Activated CD4-positive, CD25-positive, alpha-beta regulatory T cell treated with anti-CD3 and anti-CD28 coated beads, Interleukin-2, amount 50 U/mL, for 16 hours (primary cell): ENCODE measurements around the gene PTGR2.
"Not testable (repeated sequence)": the region's sequence is repeated elsewhere in the genome, so short reads cannot be mapped to it uniquely, and the experiment has no call there.

ENCODE experiments used
- DNase-seq: peaks from one replicate; pipeline ENCODE4 v3.0.0-alpha.2; 2020; ENCODE audit warnings: low read depth, low spot score

PTGR2 gene

DNA sequence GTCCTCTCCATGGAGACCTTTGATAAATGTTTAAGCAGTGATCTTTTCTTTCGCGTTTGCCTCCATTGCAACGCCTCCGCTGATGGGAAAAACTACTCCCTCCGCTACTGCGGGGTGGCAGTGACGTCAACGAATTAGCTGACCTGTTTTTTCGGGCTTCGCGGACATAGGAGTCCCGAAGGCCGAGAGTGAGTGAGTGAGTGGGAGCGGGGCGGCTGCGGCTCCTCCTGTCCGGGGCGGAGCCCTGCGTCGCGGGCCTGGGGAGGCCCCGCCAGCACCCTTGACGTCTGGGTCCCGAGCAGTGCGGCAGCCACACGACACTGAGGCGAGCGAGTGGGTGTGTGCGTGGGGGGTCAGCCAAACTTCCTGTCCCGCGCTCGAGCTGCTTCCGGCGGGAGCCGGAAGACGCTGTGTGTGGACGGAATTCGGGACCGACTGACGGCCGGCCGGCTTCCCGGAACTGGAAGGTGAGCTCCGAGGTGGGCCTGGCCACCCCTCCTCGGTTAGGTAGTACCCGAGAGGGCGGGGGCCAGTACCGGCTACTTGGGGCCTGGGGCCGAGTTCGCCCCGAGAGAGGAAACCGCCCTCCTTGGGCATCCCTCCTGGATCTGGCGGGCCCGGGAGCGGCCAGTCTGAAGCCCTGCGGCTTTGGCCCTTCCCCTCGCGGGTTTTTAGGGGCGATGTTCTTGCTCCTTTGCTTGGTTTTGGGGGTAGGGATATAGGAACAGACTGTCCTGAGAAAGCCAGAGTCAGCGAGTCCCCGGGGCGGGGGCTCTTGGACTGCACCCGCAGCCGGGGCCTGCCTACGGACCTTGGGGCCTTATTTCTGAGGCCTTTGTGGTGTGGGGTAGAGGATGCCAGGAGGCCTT is 35.1 kb downstream of the PTGR2 start, which contains the start of gene ZNF410:
TSS of gene ZNF410 (plus strand) at position 411 of the 869 bp plus-strand sequence. CDS start 5,317 bp downstream, outside the sequence.
- peak; percentile 76 for DNase-seq

DNA sequence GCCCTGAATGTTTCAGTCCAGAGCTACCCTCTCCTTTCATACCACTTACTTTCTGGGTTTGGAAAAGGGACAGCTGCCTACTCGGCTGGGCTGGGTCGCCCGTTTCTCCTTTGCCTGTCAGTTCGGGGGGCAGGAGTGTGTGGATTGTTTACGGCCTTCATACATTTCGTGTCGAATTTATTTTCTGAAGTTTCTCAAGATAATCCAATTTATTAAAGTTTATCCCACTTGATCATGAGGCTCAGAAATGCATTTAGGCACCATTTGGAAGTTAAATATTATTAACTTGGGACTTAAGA is 35.6 kb downstream of the PTGR2 start:
- DNase-seq, result no peak

DNA sequence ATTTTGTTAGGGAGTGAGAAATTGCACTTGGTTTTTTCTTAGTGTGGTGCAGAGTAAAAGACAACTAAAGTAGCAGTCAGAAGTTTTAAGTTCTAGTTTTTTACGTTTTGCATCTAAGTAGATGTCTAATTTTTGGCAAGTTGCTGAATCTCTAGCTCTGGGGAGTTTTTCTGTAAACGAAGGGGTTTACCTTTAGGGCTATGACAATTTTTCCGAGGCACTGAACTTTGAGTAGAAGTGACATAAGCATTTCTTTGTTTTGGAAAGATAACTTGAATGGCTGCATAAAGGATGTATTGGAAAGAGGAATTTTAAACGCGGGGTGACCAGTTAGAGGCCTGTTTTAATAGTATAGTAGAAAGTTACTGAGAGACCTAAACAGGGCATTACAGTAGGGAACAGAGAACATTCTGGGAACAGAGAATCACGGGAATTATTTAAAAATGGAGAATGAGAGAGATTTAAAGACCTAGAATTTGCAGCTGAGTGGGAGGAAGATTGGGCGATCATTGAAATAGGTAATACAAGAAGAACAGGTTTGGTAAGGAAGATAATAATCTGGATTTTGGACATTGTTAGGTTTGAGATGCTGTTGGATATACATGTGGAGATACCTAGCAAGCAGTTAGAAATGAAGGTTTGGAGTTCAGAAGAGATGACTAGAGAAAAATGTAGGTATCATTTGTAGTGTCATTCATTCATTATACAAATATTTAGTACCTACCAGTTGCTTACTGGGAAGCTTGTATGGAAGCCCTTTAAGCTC is 36.2 kb downstream of the PTGR2 start:
- DNase-seq, result no peak

DNA sequence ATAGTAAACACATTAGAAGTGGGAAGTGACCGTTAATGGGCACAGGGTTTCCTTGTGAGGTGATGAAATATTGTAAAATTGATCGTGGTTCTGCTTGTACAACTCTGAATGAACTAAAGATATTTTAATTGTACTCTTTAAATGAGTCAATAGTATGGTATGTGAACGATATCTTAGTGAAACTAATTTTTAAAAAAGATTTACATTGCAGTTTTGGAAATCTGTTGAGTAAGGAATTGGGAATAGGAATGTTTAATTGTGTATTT is 36.8 kb downstream of the PTGR2 start:
- no peak for DNase-seq

DNA sequence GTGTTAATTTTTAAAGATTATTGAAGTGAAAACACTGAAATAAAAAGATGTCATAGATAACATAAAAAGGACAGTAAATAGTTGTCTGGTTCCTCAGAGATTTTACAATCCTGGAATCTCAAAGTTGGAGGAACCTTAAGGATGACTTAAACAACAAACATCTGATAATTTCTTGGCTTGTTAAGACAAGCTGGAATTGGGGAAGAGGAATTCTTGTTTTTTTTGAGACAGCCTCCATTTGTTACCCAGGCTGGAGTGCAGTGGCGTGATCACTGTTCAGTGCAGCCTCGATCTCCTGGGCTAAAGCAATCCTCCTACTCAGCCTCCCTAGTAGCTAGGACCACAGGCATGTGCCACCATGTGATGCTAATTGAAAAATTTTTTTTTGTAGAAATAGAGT is 37.3 kb downstream of the PTGR2 start:
- DNase-seq, result no peak

DNA sequence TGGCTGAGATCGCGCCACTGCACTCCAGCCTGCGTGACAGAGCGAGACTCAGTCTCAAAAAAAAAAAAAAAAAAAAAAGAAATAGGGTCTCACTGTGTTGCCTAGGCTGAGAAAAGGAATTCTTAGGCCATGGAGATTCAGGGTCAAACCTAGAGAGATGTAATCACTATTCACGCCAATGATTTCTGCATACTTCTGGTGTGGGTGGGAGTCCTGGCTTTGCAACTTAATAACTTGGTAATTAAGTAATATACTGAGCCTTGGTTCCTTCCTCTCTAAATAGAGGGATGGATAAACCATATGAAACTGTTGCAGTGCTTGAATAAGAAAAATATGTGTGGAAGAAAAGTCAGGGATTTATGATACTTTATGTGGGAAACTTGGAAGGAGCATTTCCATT is 37.7 kb downstream of the PTGR2 start:
- no peak for DNase-seq

DNA sequence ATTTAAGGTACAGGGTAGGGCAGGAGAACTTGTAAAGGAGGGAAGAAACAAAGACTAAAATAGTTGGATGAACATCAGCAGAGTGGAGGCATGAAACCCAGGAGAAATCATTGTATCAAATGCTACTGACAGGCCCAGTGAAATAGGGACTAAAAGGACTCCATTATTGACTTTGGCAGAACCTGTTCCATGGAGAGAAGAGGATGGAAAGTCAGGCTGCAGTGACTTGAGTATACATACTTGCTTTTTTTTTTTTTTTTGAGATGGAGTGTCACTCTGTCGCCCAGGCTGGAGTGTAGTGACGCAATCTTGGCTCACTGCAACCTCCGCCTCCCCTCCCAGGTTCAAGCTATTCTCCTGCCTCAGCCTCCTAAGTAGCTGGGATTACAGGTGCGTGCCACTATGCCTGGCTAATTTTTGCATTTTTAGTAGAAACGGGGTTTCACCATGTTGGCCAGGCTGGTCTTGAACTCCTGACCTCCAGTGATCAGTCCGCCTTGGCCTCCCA is 42.6 kb downstream of the PTGR2 start:
- not testable (repeated sequence) for DNase-seq

DNA sequence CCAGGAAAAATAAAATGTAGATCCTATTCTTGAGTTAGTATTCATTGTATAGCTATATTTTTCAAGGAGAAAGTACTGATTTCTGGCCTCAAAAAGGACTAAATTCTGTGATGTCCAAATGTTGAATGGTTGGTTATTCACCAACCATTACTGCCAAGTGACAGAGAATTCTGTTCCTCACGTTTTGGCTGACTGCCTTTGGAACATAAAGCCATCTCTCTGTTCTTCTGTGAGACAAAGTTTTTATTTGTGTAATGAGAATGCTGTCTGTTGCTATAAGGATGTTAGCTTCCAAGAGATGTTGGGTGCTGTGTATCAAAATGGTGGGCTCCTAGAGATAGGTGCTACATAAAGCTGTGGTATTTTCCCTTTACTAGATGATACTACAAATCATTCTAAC is 44.3 kb downstream of the PTGR2 start:
- no peak for DNase-seq

DNA sequence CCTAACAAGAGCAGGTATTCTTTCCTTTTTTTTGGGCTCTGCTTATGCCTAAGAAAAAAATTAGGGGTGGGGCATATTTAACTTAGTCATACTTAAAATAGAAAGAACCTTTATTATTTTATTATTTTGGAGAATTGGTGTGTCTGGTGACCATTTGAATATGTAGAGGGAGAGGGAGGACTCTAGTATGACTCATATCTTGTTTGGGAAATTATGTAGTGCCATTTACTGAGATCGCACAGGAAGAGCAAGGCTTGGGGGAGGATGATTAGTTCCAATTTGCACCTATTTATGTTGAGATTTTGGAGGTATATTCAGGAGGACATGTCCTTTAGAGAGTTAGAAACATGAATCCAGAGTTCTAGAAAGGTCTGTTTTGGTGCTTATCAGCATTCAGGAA is 44.9 kb downstream of the PTGR2 start:
- DNase-seq, result no peak

DNA sequence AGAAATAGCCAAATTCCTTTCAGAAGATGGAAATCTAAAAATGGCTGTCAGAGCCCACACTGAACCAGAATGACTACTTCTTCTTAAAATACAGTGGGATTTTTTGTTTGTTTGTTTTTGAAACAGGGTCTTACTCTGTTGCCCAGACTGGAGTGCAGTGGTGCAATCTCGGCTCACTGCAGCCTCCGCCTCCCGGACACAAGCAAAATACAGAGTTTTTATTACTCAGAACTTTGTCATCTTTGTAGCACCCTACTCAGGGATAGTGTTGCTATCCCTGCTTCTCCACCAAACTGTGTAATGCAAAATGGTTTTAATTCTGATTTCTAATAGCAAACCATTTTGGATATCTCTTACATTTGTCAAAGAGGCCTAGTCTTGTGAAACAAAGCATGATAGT is 51.4 kb downstream of the PTGR2 start:
- no peak for DNase-seq

DNA sequence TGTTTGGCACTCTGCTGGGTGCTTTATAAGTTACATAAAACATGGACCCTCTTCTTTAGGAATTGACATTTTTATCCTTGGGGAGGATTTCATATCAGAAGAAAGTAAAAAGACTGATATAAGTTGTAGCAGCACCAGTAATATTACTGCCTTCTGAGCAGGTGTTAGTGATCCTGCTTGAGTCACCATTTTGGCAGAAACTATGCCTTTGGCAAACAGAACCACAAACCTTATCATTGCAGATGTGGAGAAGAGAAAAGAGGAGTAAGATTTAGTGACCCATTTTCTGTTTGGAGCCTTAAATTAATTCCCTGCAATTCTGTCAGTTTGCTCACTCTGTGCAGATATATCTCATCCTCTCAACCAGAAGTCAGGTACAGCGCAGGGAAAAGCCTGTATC is 58.0 kb downstream of the PTGR2 start:
- no peak for DNase-seq

DNA sequence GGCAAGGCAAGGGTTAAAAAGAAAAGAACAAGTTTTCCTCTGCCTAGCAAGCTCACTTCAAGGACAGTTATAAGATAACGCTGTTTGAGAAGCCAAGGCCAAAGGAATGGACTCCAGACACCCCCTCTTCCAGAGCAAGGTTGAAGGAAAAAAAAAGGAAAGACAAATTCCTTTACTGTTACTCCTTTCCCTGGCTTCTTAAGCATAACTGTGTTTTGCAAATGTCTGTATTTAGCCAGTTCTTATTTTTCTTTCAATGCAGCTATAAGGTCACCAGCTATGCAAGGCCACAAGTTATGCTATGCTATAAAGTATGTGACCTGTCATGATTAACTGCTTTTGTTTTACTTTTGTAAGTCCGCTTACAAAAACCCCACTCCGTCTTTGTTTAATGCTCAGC is 61.6 kb downstream of the PTGR2 start:
- no peak for DNase-seq

DNA sequence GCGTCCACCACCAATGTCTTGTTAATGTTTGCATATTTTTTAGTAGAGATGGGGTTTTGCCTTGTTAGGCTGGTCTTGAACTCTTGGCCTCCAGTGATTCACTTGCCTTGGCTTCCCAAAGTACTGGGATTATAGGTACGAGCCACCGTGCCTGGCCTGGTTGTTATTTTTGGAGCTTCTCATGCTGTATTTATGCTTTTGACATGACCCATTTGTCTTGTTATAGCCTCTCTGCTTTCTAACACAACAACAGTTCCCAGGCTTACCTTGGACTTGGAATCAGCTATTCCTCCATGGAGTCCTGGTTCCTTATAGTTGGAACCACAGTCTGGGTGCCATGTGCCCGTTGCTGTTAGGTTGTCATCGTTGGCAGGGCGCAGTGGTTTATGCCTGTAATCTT is 64.7 kb downstream of the PTGR2 start:
- DNase-seq, result no peak

DNA sequence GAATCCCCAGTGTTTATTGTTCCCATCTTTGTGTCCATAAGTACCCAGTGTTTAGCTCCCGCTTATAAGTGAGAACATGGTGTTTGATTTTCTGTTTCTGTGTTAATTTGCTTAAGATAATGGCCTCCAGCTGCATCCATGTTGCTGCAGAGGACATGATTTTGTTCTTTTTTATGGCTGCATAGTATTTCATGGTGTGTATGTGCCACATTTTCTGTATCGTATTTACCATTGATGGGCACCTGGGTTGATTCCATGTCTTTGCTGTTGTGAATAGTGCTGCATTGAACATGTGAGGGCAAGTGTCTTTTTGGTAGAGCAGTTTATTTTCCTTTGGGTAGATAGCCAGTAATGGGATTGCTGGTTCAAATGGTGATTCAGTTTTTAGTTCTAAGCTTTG is 67.8 kb downstream of the PTGR2 start:
- not testable (repeated sequence) for DNase-seq

DNA sequence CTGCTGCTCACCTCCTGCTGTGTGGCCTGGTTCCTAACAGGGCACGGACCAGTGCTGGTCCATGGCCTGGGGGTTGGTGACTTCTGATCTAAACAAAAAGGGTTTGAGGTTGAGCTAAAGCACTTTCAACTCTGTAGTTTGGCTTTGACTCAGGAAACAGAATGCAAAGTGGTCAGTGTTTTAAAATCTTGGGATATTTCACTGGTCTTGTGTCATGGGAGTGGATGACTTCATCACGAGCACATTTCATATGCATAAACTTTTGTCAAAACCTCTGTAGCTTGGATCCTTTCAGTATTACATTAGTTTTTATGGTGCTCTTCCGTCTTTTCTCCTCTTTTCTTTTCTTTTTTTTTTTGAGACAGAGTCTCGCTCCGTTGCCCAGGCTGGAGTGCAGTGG is 72.7 kb downstream of the PTGR2 start:
- DNase-seq, result no peak
